Colonic mucosa (tissue), 4 donors: ENCODE data around the gene SAMSN1. TPM values are rescaled to one million over a fixed set of nuclear protein-coding genes. Genes with fewer than 3 reads are reported as not detected.
"Not testable (repeated sequence)": the region's sequence is repeated elsewhere in the genome, so short reads cannot be mapped to it uniquely, and the experiment has no call there.

Source experiments
- DNase-seq: peaks from one replicate; pipeline ENCODE4 v3.0.0-alpha.2; 2020
- H3K27ac ChIP-seq: fragments of 200-600 bp; one replicate; pipeline ENCODE4 v1.8.0; 2021
- H3K27me3 ChIP-seq: fragments of 200-600 bp; one replicate; pipeline ENCODE4 v1.8.0; 2021
- H3K36me3 ChIP-seq: fragments of 200-600 bp; one replicate; pipeline ENCODE4 v1.8.0; 2021
- H3K4me1 ChIP-seq: fragments of 200-600 bp; one replicate; pipeline ENCODE4 v1.8.0; 2021; ENCODE audit warnings: mild to moderate bottlenecking
- H3K4me3 ChIP-seq: fragments of 200-600 bp; one replicate; pipeline ENCODE4 v1.8.0; 2021
- H3K9ac ChIP-seq, 2 donors: one replicate each; pipeline ENCODE4 v1.7.0; 2013; ENCODE audit warnings: control low read depth in 2 of 2, low read depth in 2 of 2, low read length in 2 of 2
- H3K9me3 ChIP-seq: fragments of 200-600 bp; one replicate; pipeline ENCODE4 v1.8.0; 2021
- CTCF ChIP-seq: fragments of 200-600 bp; IDR thresholded peaks from one replicate; pipeline ENCODE4 v1.8.0; 2022; ENCODE audit warnings: antibody characterized with exemption, mild to moderate bottlenecking
- intact Hi-C: fragments of 100-400 bp; cut with DNase I; formaldehyde crosslinking; loops from one replicate; pipeline ENCODE4 v1.14.1; 2022
- total RNA-seq, 2 donors: library from RNA; stranded (reverse); fragmentation: NEBNext Ultra II Directional in 1 of 2; extraction: Animal tissue kit (Norgen Biotek cat#: 25700) in 1 of 2; gene quantifications; one replicate each; pipeline ENCODE4 v1.2.1, GENCODE V29; 2021
- donor health status: healthy.
- donor health status: DM: no; HTN: no; CAD: no.
- donor health status: DM: no; HTN: no; CAD: no.

SAMSN1 gene
- total RNA-seq, 2 donors from 2014 or later: 2.5 to 5.1 TPM

GRCh38 chr21:14553422-14553821, 7.3 kb upstream of the SAMSN1 start:
- no peaks in the 10 kb centered on the region for H3K9me3 ChIP-seq
- H3K9ac ChIP-seq: no peak overlapping the region
- H3K4me3 ChIP-seq: no peak overlapping the region
- no peaks in the 10 kb centered on the region for H3K27me3 ChIP-seq
- DNase-seq: no peak
- H3K4me1 ChIP-seq: no peaks in the 10 kb centered on the region
- TF ChIP-seq CTCF: no peak
- H3K36me3 ChIP-seq: no peaks in the 10 kb centered on the region
- intact Hi-C loops: no loop called here
- no peak overlapping the region for H3K27ac ChIP-seq

DNA sequence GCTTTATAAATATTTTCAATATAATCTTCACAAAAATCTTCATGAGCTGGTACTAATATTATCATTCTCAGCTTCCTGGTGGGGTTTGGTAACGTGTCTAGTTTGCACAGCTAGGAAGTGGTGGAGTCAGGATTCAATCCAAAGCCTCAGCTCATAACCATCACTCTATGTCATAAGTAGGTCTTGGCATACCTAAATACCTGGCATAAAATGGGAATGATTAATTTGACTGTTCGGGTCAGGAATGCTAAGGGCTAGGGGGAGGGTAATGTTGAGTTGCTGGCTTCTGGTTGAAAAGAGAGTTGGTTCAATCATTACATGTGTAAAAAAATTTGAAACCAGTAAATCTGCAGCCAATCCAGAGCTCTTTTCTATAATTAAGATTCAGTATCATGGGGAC, 5.6 kb upstream of the SAMSN1 start:
- DNase-seq: no peak
- Histone ChIP-seq H3K9ac (no peak overlapping the region), H3K9me3 (no peaks in the 10 kb centered on the region), H3K4me1 (no peaks in the 10 kb centered on the region), H3K27ac (no peak overlapping the region), H3K36me3 (no peaks in the 10 kb centered on the region), H3K27me3 (no peaks in the 10 kb centered on the region), H3K4me3 (no peak overlapping the region)
- intact Hi-C loops: no loop called here
- no peak for TF ChIP-seq CTCF

- H3K4me1 ChIP-seq: no peaks in the 10 kb centered on the region
- intact Hi-C loops: no loop called here
- TF ChIP-seq CTCF: no peak
- no peaks in the 10 kb centered on the region for H3K9me3 ChIP-seq
- H3K27me3 ChIP-seq: no peaks in the 10 kb centered on the region
- no peak overlapping the region for H3K27ac ChIP-seq
- no peak overlapping the region for H3K9ac ChIP-seq
- H3K4me3 ChIP-seq: no peak overlapping the region
- H3K36me3 ChIP-seq: no peaks in the 10 kb centered on the region
- DNase-seq: no peak
These were observed 4.0 kb upstream of the SAMSN1 start for GRCh38 chr21:14550135-14550534.

DNA sequence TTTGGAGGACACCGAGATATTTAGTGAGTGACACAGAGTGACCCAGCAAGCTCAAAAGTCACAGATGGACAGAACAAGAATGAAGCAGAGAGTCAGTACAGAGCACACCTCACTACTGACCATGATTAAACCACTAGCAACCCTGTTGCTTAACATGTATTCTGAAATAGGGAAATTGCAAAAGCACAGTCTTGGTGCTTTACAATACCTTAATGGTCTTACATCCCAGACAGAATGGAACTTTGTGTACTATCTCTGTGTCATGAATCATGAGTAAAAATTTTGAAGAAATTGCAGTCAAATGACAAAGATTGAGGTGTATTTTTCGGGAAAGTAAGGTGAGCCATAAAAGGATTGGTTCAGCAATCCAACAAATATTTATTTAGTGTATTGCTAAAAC, 2.7 kb upstream of the SAMSN1 start:
- Histone ChIP-seq H3K36me3 (no peaks in the 10 kb centered on the region), H3K27ac (no peak overlapping the region), H3K4me3 (no peak overlapping the region), H3K9me3 (no peaks in the 10 kb centered on the region), H3K4me1 (no peaks in the 10 kb centered on the region), H3K27me3 (no peaks in the 10 kb centered on the region), H3K9ac (no peak overlapping the region)
- TF ChIP-seq CTCF: no peak
- DNase-seq: no peak
- intact Hi-C loops: no loop called here

- H3K9ac ChIP-seq: no peak overlapping the region
- H3K27me3 ChIP-seq: no peaks in the 10 kb centered on the region
- TF ChIP-seq CTCF: no peak
- no peak overlapping the region for H3K27ac ChIP-seq
- H3K9me3 ChIP-seq: no peaks in the 10 kb centered on the region
- DNase-seq: no peak
- H3K4me1 ChIP-seq: no peaks in the 10 kb centered on the region
- no peaks in the 10 kb centered on the region for H3K36me3 ChIP-seq
- no peak overlapping the region for H3K4me3 ChIP-seq
- intact Hi-C loops: no loop called here
These were observed 1.9 kb upstream of the SAMSN1 start for GRCh38 chr21:14547834-14548513.

DNA sequence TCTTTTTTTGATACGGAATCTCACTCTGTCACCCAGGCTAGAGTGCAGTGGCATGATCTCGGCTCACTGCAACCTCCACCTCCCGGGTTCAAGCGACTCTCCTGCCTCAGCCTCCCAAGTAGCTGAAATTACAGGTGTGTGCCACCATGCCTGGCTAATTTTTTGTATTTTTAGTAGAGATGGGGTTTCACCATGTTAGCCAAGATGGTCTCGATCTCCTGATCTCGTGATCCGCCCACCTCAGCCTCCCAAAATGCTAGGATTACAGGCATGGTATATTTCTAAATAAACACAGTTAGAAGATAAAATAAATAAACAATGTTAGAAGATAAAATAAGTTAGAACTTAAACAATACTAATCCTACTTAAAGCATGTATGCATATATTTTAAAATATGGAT, 604 bp upstream of the SAMSN1 start:
- H3K36me3 ChIP-seq, H3K9ac ChIP-seq, H3K4me3 ChIP-seq, H3K27ac ChIP-seq, intact Hi-C loops, H3K9me3 ChIP-seq, DNase-seq, H3K4me1 ChIP-seq, H3K27me3 ChIP-seq: not testable (repeated sequence)
